HepG2 (cell line): ENCODE data around the gene SPNS2. TPM values are rescaled to one million over a fixed set of nuclear protein-coding genes. Genes with fewer than 3 reads are reported as not detected.

Experiments used
- AGO1 ChIP-seq: fragments of 200-400 bp; formaldehyde crosslinking; IDR thresholded peaks from 2 replicates; pipeline ENCODE4 v1.6.1; 2017; ENCODE audit warnings: mild to moderate bottlenecking, low read depth, low read length, moderate library complexity; ENCODE audit not compliant: poor library complexity, severe bottlenecking
- AGO2 ChIP-seq: fragments of 200-400 bp; formaldehyde crosslinking; optimal IDR thresholded peaks from 2 replicates; pipeline ENCODE3; 2017; ENCODE audit warnings: mild to moderate bottlenecking, low read depth, low read length, moderate library complexity
- ARNTL ChIP-seq: sonication (generic); formaldehyde crosslinking; IDR thresholded peaks from 2 replicates; pipeline ENCODE4 v1.4.0; 2020; ENCODE audit warnings: mild to moderate bottlenecking, missing genetic modification reagents
- CHD2 ChIP-seq: IDR thresholded peaks from 2 replicates; pipeline ENCODE4 v1.6.1; 2011; ENCODE audit warnings: low read depth, low read length, improper control_type of control experiment
- DDIT3 ChIP-seq: sonication (generic); formaldehyde crosslinking; IDR thresholded peaks from 2 replicates; pipeline ENCODE4 v1.4.0; 2020; ENCODE audit warnings: mild to moderate bottlenecking, missing genetic modification reagents
- HDAC1 ChIP-seq: sonication (generic); formaldehyde crosslinking; IDR thresholded peaks from 2 replicates; pipeline ENCODE4 v1.5.1; 2020; ENCODE audit warnings: mild to moderate bottlenecking, missing genetic modification reagents
- HIVEP1 ChIP-seq: sonication (generic); formaldehyde crosslinking; IDR thresholded peaks from 2 replicates; pipeline ENCODE4 v1.4.0; 2020; ENCODE audit warnings: mild to moderate bottlenecking, missing genetic modification reagents
- IKZF4 ChIP-seq: sonication (generic); formaldehyde crosslinking; IDR thresholded peaks from 2 replicates; pipeline ENCODE4 v1.5.1; 2020; ENCODE audit warnings: borderline replicate concordance, mild to moderate bottlenecking, low read depth, missing genetic modification reagents; ENCODE audit errors: not compliant biosample characterization
- IRX3 ChIP-seq: sonication (generic); formaldehyde crosslinking; IDR thresholded peaks from 2 replicates; pipeline ENCODE4 v1.8.1; 2023; ENCODE audit warnings: mild to moderate bottlenecking, low read depth, missing genetic modification reagents, borderline replicate concordance
- MAF1 ChIP-seq: sonication (generic); formaldehyde crosslinking; IDR thresholded peaks from 2 replicates; pipeline ENCODE4 v1.5.0; 2020; ENCODE audit warnings: missing genetic modification reagents, borderline replicate concordance
- NFKBIZ ChIP-seq: IDR thresholded peaks from 2 replicates; pipeline ENCODE4 v1.6.1; 2018; ENCODE audit warnings: missing genetic modification reagents, missing compliant biosample characterization
- RXRB ChIP-seq: IDR thresholded peaks from 2 replicates; pipeline ENCODE4 v1.6.1; 2016; ENCODE audit warnings: borderline replicate concordance, missing genetic modification reagents, missing compliant biosample characterization
- TBX2 ChIP-seq: sonication (generic); formaldehyde crosslinking; IDR thresholded peaks from 2 replicates; pipeline ENCODE4 v1.5.0; 2020; ENCODE audit warnings: missing genetic modification reagents, mild to moderate bottlenecking, borderline replicate concordance
- XBP1 ChIP-seq: sonication (generic); formaldehyde crosslinking; IDR thresholded peaks from 2 replicates; pipeline ENCODE4 v1.5.0; 2020; ENCODE audit warnings: missing genetic modification reagents
- ZNF10 ChIP-seq: sonication (generic); formaldehyde crosslinking; IDR thresholded peaks from 2 replicates; pipeline ENCODE4 v1.4.0; 2020; ENCODE audit warnings: mild to moderate bottlenecking, low read depth, missing genetic modification reagents, borderline replicate concordance
- ZNF512 ChIP-seq: sonication (generic); formaldehyde crosslinking; IDR thresholded peaks from 2 replicates; pipeline ENCODE4 v1.4.0; 2020; ENCODE audit warnings: mild to moderate bottlenecking, missing genetic modification reagents
- ZNF567 ChIP-seq: sonication (generic); formaldehyde crosslinking; IDR thresholded peaks from 2 replicates; pipeline ENCODE4 v1.8.1; 2023; ENCODE audit warnings: mild to moderate bottlenecking, missing genetic modification reagents, borderline replicate concordance
- ZNF577 ChIP-seq: sonication (generic); formaldehyde crosslinking; IDR thresholded peaks from 2 replicates; pipeline ENCODE4 v1.4.0; 2020; ENCODE audit warnings: mild to moderate bottlenecking, low read depth, missing genetic modification reagents, borderline replicate concordance
- ZNF598 ChIP-seq: sonication (generic); formaldehyde crosslinking; IDR thresholded peaks from 2 replicates; pipeline ENCODE4 v1.5.1; 2020; ENCODE audit warnings: mild to moderate bottlenecking, missing genetic modification reagents, borderline replicate concordance
- ZNF720 ChIP-seq: sonication (generic); formaldehyde crosslinking; IDR thresholded peaks from 2 replicates; pipeline ENCODE4 v1.4.0; 2020; ENCODE audit warnings: missing genetic modification reagents
- ZNF749 ChIP-seq: sonication (generic); formaldehyde crosslinking; IDR thresholded peaks from 2 replicates; pipeline ENCODE4 v1.8.0; 2022; ENCODE audit warnings: mild to moderate bottlenecking, missing genetic modification reagents, moderate library complexity, borderline replicate concordance
- polyA plus RNA-seq, 8 experiments: library from polyadenylated mRNA; depleted of rRNA in 3 of 8; stranded (reverse) in 7 of 8; unstranded in 1 of 8; fragments of >200 nt; fragmentation: Illumina TruSeq in 4 of 8; extraction: Trizol in 4 of 8; gene quantifications; 2 replicates each; pipeline versions ENCODE4 v1.2.1 to v1.2.3, GENCODE V29; 2011 to 2016; ENCODE audit warnings: low read depth in 4 of 8, missing spikeins in 1 of 8, mixed read lengths in 1 of 8; ENCODE audit not compliant: insufficient read depth in 1 of 8
- total RNA-seq, 5 experiments: library from RNA; depleted of rRNA; stranded (reverse); fragments of >200 nt; fragmentation: Illumina TruSeq; extraction: Trizol; gene quantifications; 2 replicates each; pipeline ENCODE4 v1.2.3, GENCODE V29; 2016; ENCODE audit warnings: low read depth in 1 of 5
- TF ChIP-seq, protein P1 (sequence below): sonication (generic); formaldehyde crosslinking; IDR thresholded peaks from 2 replicates; pipeline ENCODE4 v1.4.0; 2020; ENCODE audit warnings: missing genetic modification reagents
- TF ChIP-seq, protein P2 (sequence below): sonication (generic); formaldehyde crosslinking; IDR thresholded peaks from 2 replicates; pipeline ENCODE4 v1.4.0; 2020; ENCODE audit warnings: mild to moderate bottlenecking, missing genetic modification reagents

SPNS2 gene
- total and polyA plus RNA-seq, 2 of the 13 experiments (the other 11 are each of a cell fraction or from before 2014, with no cell fraction given) = 0.01 TPM; not detected in 1

DNA sequence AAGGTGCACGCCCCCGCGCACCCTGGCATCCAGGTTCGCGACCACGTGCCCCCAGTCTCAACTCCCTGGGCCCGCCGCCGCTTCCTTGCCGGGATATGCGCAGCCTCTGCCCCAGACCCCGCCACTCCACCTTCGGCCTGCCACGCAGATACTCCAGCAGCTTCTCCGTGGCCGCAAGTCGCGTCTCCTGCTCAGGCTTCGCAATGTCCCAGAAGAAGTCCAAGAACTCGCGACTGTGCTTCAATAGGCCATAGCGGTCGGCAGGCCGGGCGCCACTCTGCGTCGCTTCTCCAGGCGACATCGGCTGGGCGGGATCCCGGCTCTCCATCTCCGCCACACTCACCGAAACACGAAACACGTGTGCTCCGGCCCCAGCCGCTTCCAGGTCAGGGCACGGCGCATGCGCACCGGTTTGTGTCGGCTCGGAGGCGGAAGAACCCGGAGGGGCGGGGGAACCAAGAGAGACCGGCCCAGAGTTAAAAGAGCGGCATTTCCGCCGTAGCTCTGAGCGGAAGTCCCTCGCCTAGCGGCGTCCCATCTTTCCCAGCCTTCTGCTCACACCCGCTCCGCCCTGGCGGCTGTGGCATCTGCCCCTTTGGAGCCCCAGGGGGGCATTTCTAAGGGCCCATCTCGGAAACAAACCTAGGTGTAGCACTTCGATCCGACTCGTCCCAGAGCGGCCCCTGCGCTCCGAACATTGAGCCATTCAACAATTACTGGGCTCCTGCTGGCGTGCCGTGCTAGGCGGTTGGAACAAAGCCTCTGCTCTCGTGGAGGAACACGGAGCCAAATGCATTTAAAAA, 56.5 kb downstream of the SPNS2 start, which contains the start of gene MYBBP1A (continued):
- TF ChIP-seq, protein P1, sequence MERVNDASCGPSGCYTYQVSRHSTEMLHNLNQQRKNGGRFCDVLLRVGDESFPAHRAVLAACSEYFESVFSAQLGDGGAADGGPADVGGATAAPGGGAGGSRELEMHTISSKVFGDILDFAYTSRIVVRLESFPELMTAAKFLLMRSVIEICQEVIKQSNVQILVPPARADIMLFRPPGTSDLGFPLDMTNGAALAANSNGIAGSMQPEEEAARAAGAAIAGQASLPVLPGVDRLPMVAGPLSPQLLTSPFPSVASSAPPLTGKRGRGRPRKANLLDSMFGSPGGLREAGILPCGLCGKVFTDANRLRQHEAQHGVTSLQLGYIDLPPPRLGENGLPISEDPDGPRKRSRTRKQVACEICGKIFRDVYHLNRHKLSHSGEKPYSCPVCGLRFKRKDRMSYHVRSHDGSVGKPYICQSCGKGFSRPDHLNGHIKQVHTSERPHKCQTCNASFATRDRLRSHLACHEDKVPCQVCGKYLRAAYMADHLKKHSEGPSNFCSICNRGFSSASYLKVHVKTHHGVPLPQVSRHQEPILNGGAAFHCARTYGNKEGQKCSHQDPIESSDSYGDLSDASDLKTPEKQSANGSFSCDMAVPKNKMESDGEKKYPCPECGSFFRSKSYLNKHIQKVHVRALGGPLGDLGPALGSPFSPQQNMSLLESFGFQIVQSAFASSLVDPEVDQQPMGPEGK = 0 out of 2 replicates have a peak, but pooled peaks have one; percentile 54
- no peak for TF ChIP-seq RXRB (CRISPR knock-in tag)
- TF ChIP-seq ZNF512 (CRISPR knock-in tag) = no peak
- TF ChIP-seq IKZF4 (CRISPR knock-in tag) = no peak
- no peak for TF ChIP-seq ZNF577 (CRISPR knock-in tag)
- TF ChIP-seq HIVEP1 (CRISPR knock-in tag) = peak; percentile 93
- TF ChIP-seq MAF1 (CRISPR knock-in tag) = no peak
- TF ChIP-seq ARNTL (CRISPR knock-in tag) = peak; percentile 82; the same call in 1 of the 2 replicates
- TF ChIP-seq NFKBIZ = no peak
- TF ChIP-seq AGO2 = peak; percentile 75
- TF ChIP-seq ZNF567 (CRISPR knock-in tag) = 0 out of 2 replicates have a peak, but pooled peaks have one; percentile 51
- TF ChIP-seq, protein P2, sequence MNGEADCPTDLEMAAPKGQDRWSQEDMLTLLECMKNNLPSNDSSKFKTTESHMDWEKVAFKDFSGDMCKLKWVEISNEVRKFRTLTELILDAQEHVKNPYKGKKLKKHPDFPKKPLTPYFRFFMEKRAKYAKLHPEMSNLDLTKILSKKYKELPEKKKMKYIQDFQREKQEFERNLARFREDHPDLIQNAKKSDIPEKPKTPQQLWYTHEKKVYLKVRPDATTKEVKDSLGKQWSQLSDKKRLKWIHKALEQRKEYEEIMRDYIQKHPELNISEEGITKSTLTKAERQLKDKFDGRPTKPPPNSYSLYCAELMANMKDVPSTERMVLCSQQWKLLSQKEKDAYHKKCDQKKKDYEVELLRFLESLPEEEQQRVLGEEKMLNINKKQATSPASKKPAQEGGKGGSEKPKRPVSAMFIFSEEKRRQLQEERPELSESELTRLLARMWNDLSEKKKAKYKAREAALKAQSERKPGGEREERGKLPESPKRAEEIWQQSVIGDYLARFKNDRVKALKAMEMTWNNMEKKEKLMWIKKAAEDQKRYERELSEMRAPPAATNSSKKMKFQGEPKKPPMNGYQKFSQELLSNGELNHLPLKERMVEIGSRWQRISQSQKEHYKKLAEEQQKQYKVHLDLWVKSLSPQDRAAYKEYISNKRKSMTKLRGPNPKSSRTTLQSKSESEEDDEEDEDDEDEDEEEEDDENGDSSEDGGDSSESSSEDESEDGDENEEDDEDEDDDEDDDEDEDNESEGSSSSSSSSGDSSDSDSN (CRISPR knock-in tag) = peak; percentile 74
- TF ChIP-seq ZNF10 (CRISPR knock-in tag) = no peak
- TF ChIP-seq DDIT3 = no peak
- peak; percentile 93 for TF ChIP-seq ZNF598 (CRISPR knock-in tag)
- peak; percentile 54 for TF ChIP-seq AGO1
- TF ChIP-seq ZNF749 (CRISPR knock-in tag) = peak; percentile 77
- TF ChIP-seq CHD2 = no peak
- TF ChIP-seq TBX2 (CRISPR knock-in tag) = peak; percentile 77
- TF ChIP-seq ZNF720 (CRISPR knock-in tag) = no peak
- TF ChIP-seq HDAC1 (CRISPR knock-in tag) = peak; percentile 94
- TF ChIP-seq IRX3 (CRISPR knock-in tag) = 0 out of 2 replicates have a peak, but pooled peaks have one; percentile 38
- no peak for TF ChIP-seq XBP1 (CRISPR knock-in tag)
